ENCODE results near the gene FNTB.

Gene FNTB

GRCh38 chr14:65072937-65073336 is 86.2 kb downstream of the FNTB start:
- Histone ChIP-seq H3K79me2 (ENCODE audit: insufficient read depth, low read length) (peaks cover 8% of the 10 kb centered on the region), H3K4me3 (ENCODE audit: low read depth in 1 of 2, low read length in 2 of 2) (no peak overlapping the region), H2AFZ (ENCODE audit: low read depth, low read length) (no peak overlapping the region), H3K36me3 (ENCODE audit: insufficient read depth, low read length) (peaks cover 84% of the 10 kb centered on the region), H3K27ac (ENCODE audit: low read length) (no peak overlapping the region), H3K4me2 (ENCODE audit: insufficient read depth, low read length) (no peak overlapping the region), H3K27me3 (ENCODE audit: insufficient read depth, low read length, poor library complexity) (no peaks in the 10 kb centered on the region), H3K9me3 (ENCODE audit: insufficient read depth, low read length, severe bottlenecking) (no peaks in the 10 kb centered on the region), H4K20me1 (ENCODE audit: insufficient read depth, low read length) (peaks cover 32% of the 10 kb centered on the region), H3K4me1 (ENCODE audit: insufficient read depth, low read length) (no peaks in the 10 kb centered on the region), H3K9ac (ENCODE audit: low read depth, low read length) (no peak overlapping the region)
- no peak for TF ChIP-seq EZH2 (IDR thresholded peaks at IDR 0.05; ENCODE audit: borderline replicate concordance, low read depth, low read length, severe bottlenecking)
- no peak for TF ChIP-seq CTCF (IDR thresholded peaks at IDR 0.05; ENCODE audit: borderline replicate concordance, extremely low read depth, low read length, poor library complexity, severe bottlenecking)
- ATAC-seq (ENCODE audit: insufficient read depth, low read depth) (no peak), DNase-seq (no peak)

DNA sequence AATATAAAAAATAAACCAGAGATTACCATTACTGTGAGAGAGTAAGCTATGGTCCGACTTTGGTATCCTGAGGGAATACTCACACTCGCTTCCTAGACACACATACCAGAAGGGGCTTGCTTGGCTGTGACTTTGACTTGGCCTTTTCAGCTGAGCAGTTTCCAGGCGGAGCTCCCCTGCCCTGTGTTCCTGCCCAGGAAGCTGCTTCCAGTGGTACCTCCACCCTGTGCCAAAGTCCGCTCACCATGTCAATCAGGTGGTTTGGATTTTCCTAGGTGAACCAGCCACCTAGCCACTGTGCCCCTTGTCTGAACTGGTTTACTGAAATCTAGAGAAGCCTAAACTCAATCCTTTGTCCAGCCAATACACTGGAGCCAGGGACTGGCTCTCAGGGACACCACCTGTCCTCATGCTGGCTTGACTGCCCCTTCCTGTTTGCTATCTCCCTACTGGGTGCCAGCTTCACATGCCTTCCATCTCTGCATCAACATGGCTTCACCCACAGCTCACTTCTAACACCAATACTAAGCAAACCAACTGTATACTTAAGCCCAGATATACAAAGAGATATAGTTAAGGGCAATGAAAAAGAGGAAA is 87.0 kb downstream of the FNTB start:
- Histone ChIP-seq H3K27ac (ENCODE audit: low read length) (no peak overlapping the region), H3K9ac (ENCODE audit: low read depth, low read length) (no peak overlapping the region), H3K27me3 (ENCODE audit: insufficient read depth, low read length, poor library complexity) (no peaks in the 10 kb centered on the region), H3K9me3 (ENCODE audit: insufficient read depth, low read length, severe bottlenecking) (no peaks in the 10 kb centered on the region), H2AFZ (ENCODE audit: low read depth, low read length) (no peak overlapping the region), H3K4me3 (ENCODE audit: low read depth in 1 of 2, low read length in 2 of 2) (no peak overlapping the region), H3K4me2 (ENCODE audit: insufficient read depth, low read length) (no peak overlapping the region), H4K20me1 (ENCODE audit: insufficient read depth, low read length) (peaks cover 32% of the 10 kb centered on the region), H3K4me1 (ENCODE audit: insufficient read depth, low read length) (no peaks in the 10 kb centered on the region), H3K36me3 (ENCODE audit: insufficient read depth, low read length) (peaks cover 89% of the 10 kb centered on the region), H3K79me2 (ENCODE audit: insufficient read depth, low read length) (peaks cover 10% of the 10 kb centered on the region)
- TF ChIP-seq CTCF (IDR thresholded peaks at IDR 0.05; ENCODE audit: borderline replicate concordance, extremely low read depth, low read length, poor library complexity, severe bottlenecking) (no peak), EZH2 (IDR thresholded peaks at IDR 0.05; ENCODE audit: borderline replicate concordance, low read depth, low read length, severe bottlenecking) (no peak)
- ATAC-seq (ENCODE audit: insufficient read depth, low read depth) (no peak), DNase-seq (no peak)

DNA sequence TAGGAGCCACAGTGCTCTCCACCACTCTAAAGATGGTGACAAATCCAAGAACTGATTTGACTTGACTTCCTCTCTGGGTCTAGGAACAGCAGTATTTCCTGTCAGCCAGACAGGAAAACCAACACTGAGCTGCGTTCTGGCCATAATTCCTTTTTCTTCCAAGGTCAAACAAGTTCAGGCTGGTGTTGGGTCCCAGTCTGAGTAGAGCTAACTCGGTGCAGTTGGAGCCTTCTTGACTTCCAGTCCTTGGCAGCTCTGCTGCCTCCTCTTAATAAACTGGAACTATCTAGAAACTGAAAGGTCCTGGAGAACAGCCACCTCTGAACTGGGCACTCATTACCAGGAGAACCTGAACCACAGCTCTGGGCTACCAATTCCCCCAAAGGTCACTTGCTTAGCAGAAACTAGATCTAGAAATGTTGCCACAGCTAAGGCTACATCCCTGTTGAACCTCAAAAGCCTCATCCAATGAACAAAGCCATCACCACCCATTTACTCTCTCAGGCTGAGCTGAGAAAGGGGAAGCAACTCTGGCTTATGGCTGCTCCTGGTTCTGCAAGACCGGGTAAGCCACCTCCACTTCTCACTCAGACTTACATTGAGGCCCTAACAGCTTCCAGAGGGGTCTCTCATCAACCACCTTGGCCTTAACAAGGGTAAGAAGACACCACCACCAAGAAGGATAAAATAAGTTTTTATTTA is 87.9 kb downstream of the FNTB start:
- Histone ChIP-seq H4K20me1 (ENCODE audit: insufficient read depth, low read length) (peaks cover 38% of the 10 kb centered on the region), H3K4me2 (ENCODE audit: insufficient read depth, low read length) (no peak overlapping the region), H2AFZ (ENCODE audit: low read depth, low read length) (no peak overlapping the region), H3K9ac (ENCODE audit: low read depth, low read length) (no peak overlapping the region), H3K27me3 (ENCODE audit: insufficient read depth, low read length, poor library complexity) (no peaks in the 10 kb centered on the region), H3K79me2 (ENCODE audit: insufficient read depth, low read length) (peaks cover 19% of the 10 kb centered on the region), H3K27ac (ENCODE audit: low read length) (no peak overlapping the region), H3K36me3 (ENCODE audit: insufficient read depth, low read length) (peaks cover 89% of the 10 kb centered on the region), H3K4me1 (ENCODE audit: insufficient read depth, low read length) (no peaks in the 10 kb centered on the region), H3K9me3 (ENCODE audit: insufficient read depth, low read length, severe bottlenecking) (no peaks in the 10 kb centered on the region), H3K4me3 (ENCODE audit: low read depth in 1 of 2, low read length in 2 of 2) (no peak overlapping the region)
- DNase-seq (no peak), ATAC-seq (ENCODE audit: insufficient read depth, low read depth) (no peak)
- no peak for TF ChIP-seq EZH2 (IDR thresholded peaks at IDR 0.05; ENCODE audit: borderline replicate concordance, low read depth, low read length, severe bottlenecking)
- no peak for TF ChIP-seq CTCF (IDR thresholded peaks at IDR 0.05; ENCODE audit: borderline replicate concordance, extremely low read depth, low read length, poor library complexity, severe bottlenecking)

Data from DND-41 (cell line).